ENCODE data around the gene UBE4B.
"Not testable (repeated sequence)": the region's sequence is repeated elsewhere in the genome, so short reads cannot be mapped to it uniquely, and the experiment has no call there.

Gene UBE4B

GRCh38 chr1:10213186-10213705, 180.5 kb downstream of the UBE4B start:
- DNase-seq, result no peak

- DNase-seq, result no peak
These were observed 183.5 kb downstream of the UBE4B start for GRCh38 chr1:10216090-10216749.

DNA sequence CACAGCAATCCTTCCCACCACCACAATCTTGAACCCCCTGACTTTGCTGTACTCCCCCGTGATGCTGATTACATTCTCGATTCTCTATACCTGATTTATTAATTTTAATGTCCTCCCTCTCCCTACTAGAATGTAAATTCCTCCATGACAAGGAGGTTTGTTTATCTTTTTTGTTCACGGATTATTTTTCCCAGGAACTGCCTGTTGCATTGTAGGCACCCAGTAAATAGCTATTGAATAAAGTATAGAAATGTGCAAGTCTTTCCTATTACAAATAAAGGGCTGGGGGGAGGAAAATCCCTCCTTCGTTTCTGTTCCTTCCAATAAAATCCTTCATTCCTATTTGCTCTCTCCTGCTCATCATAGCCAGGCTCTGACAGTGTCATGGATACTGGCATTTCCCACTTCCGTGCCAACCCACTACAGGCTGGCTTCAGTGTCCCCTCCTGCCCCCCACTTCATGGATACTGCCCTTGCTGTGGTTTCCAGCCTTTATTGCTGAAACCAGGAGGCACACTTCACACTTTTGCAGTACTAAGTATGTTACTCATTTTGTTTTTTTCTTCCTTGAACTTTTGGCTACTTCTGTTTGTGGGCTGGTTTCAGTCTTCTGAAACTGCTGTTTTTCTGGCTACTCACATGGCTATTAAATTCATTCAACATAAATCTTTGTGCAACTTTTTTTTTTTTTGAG, 185.1 kb downstream of the UBE4B start:
- no peak for DNase-seq

- no peak for DNase-seq
These were observed 187.4 kb downstream of the UBE4B start for GRCh38 chr1:10220200-10220599.

- DNase-seq, result not testable (repeated sequence)
These were observed 187.9 kb downstream of the UBE4B start for GRCh38 chr1:10220657-10221056.

GRCh38 chr1:10225573-10225972, 192.8 kb downstream of the UBE4B start:
- no peak for DNase-seq

DNA sequence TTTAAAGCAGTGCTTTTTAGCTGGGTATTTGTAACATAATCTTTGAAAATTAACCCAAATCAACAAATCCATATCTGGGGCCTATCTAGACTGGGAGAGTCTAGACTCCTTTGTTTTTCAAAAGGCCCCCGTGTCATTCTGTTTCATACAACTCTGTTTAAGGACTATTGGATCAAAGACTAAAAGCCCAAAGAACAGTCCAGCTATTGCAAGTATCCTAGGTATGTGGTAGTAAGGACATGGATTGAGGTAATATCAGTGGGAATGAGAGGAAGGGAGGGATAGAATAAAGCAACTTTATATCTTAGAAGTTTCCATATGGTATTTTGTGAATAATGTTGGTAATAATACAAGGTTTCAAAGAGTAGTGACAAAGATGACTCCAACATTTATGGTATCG, 195.8 kb downstream of the UBE4B start:
- DNase-seq, result no peak

DNA sequence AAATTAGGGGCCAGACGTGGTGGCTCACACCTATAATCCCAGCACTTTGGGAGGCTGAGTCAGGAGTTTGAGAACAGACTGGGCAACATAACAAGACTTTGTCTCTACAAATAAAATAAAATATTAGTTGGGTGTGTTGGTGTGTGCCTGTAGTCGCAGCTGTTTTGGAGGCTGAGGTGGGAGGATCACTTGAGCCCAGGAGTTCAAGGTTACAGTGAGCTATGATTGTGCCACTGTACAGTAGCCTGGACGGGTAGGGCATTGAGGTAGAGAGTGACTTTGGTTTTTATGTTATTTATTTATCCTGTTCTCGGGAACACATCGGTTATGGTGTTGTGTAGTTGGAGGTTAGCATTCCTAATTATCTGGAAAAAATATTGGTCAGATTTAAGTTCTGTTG, 197.1 kb downstream of the UBE4B start:
- DNase-seq, result no peak
